Activated CD4-positive, alpha-beta T cell treated with anti-CD3 and anti-CD28 coated beads, Interleukin-2, amount 50 U/mL, for 16 hours (primary cell): ENCODE measurements around the gene ARHGDIA.

Experiments used
- DNase-seq: peaks from one replicate; pipeline ENCODE4 v3.0.0-alpha.2; 2020

Gene ARHGDIA

DNA sequence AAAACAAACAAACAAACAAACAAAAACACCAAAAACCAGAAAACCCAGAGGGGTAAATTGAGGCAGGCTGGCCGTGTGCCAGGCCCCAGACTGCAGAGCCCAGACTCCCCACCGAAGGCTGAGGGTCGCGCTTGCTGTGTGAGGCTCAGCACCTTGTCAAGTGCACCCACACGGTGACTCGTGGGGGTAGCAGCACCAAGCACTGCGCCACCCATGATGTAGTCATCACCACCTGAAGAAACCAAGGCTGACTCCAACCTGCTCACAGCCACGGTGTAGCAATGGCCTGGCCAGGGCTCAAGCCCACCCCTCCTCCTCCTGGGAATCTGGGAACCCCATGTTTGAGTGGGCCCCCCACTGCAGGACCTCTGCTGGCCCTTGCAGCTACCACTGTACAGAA lies 50.0 kb downstream of the ARHGDIA start:
- no peak for DNase-seq

DNA sequence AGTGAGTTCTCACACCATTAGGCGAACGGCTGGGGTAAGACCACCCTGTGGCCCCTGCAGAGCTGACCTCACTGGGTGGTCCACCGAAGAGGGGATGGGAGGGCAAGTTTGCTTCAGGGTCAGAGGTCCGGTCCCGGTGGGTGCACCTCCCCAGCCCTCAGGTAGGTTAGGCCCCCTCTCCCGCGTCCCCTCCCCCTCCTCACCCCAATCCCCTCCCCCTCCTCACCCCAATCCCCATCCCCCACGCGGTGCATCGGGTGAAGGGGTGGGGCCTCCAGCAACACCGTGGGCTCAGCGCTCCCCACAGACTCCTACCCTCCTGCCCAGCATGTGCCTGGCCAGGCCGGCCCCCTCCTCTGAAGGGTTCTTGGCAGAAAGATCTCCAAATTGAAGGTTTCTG lies 51.4 kb downstream of the ARHGDIA start:
- no peak for DNase-seq

DNA sequence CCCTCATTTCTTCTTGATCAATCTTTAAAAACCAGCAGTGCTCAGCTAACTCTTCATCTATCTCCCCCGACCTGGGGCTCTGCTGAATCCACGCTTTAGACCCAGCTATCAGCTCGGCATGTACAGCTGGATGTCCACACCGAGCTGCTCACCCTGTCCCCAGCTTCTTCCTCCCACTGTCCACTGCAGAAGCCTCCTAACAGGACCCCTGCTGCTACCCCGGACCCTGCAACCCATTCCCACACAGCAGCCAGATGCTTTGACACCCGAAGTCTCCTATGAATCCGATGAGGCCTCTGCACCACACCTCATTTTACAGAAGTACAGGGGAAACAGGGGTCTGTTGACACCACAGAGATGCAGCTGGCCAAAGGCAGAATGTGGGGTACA lies 53.4 kb downstream of the ARHGDIA start:
- DNase-seq: no peak
